Neural cell (in vitro differentiated cells): ENCODE measurements around the gene IL36B. TPM values are rescaled to one million over a fixed set of nuclear protein-coding genes. Genes with fewer than 3 reads are reported as not detected.

Experiments
- H2AFZ ChIP-seq: fragments of 200-600, 300-800 bp; sonication (generic), shearing (Covaris generic); 2 replicates; pipeline ENCODE4 v1.6.0; 2014; ENCODE audit warnings: low read depth, mild to moderate bottlenecking, antibody characterized with exemption, low read length, moderate library complexity
- H3F3A ChIP-seq: fragments of 200-600 bp; shearing (Covaris generic); 2 replicates; pipeline ENCODE4 v1.6.1; 2016; ENCODE audit warnings: mild to moderate bottlenecking, moderate library complexity, mixed read lengths, antibody characterized with exemption, low read length; ENCODE audit not compliant: insufficient read depth, poor library complexity, severe bottlenecking
- H3K27ac ChIP-seq: fragments of 200-600, 300-800 bp; sonication (generic), shearing (Covaris generic); 2 replicates; pipeline ENCODE4 v1.5.1; 2014; ENCODE audit warnings: mild to moderate bottlenecking, low read length, moderate library complexity
- H3K27me3 ChIP-seq: fragments of 300-800, 200-600 bp; sonication (generic), shearing (Covaris generic); 2 replicates; pipeline ENCODE4 v1.6.0; 2014; ENCODE audit warnings: mild to moderate bottlenecking, low read depth, low read length, moderate library complexity; ENCODE audit not compliant: insufficient read depth
- H3K36me3 ChIP-seq: fragments of 300-800, 200-600 bp; sonication (generic), shearing (Covaris generic); 2 replicates; pipeline ENCODE4 v1.5.1; 2014; ENCODE audit warnings: mild to moderate bottlenecking, antibody characterized with exemption, low read length, moderate library complexity; ENCODE audit not compliant: insufficient read depth
- H3K4me2 ChIP-seq: fragments of 300-800, 200-600 bp; sonication (generic), shearing (Covaris generic); 2 replicates; pipeline ENCODE4 v1.6.0; 2014; ENCODE audit warnings: mild to moderate bottlenecking, low read length
- H3K4me3 ChIP-seq: fragments of 300-800, 200-600 bp; sonication (generic), shearing (Covaris generic); 2 replicates; pipeline ENCODE4 v1.5.1; 2014; ENCODE audit warnings: mild to moderate bottlenecking, low read length, moderate library complexity
- H3K79me2 ChIP-seq: fragments of 200-600 bp; shearing (Covaris generic); replicated peaks from 2 replicates; pipeline ENCODE4 v1.6.0; 2014; ENCODE audit warnings: mild to moderate bottlenecking, low read length, moderate library complexity; ENCODE audit not compliant: insufficient read depth
- H3K9ac ChIP-seq: fragments of 300-800, 200-600 bp; sonication (generic), shearing (Covaris generic); 2 replicates; pipeline ENCODE4 v1.6.1; 2016; ENCODE audit warnings: mild to moderate bottlenecking, low read length, mixed read lengths
- H3K9me2 ChIP-seq: fragments of 200-600 bp; shearing (Covaris generic); 2 replicates; pipeline ENCODE4 v1.6.1; 2016; ENCODE audit warnings: mild to moderate bottlenecking, low read length, mixed read lengths; ENCODE audit not compliant: insufficient read depth
- H3K9me3 ChIP-seq: fragments of 200-600, 300-800 bp; sonication (generic), shearing (Covaris generic); 2 replicates; pipeline ENCODE4 v1.6.1; 2016; ENCODE audit warnings: mild to moderate bottlenecking, mixed run types, low read length, moderate library complexity, mixed read lengths
- H4K20me1 ChIP-seq: fragments of 200-600 bp; shearing (Covaris generic); 2 replicates; pipeline ENCODE4 v1.6.1; 2016; ENCODE audit warnings: mild to moderate bottlenecking, mixed run types; ENCODE audit not compliant: insufficient read depth
- EP300 ChIP-seq: fragments of 450-650 bp; conservative IDR thresholded peaks from 2 replicates; pipeline ENCODE4 v1.6.1; 2014; ENCODE audit warnings: antibody characterized with exemption, mild to moderate bottlenecking, moderate library complexity; ENCODE audit not compliant: poor library complexity, severe bottlenecking
- EZH2 ChIP-seq: fragments of 200-600, 300-800 bp; shearing (Covaris generic), sonication (generic); IDR thresholded peaks from 2 replicates; pipeline ENCODE4 v1.6.1; 2014; ENCODE audit warnings: antibody characterized with exemption, low read length, borderline replicate concordance, mild to moderate bottlenecking; ENCODE audit not compliant: insufficient read depth, poor library complexity, severe bottlenecking
- MXI1 ChIP-seq: fragments of 450-650 bp; conservative IDR thresholded peaks from 2 replicates; pipeline ENCODE4 v1.6.1; 2014; ENCODE audit warnings: antibody characterized with exemption, mild to moderate bottlenecking; ENCODE audit not compliant: poor library complexity, severe bottlenecking
- POLR2AphosphoS5 ChIP-seq: IDR thresholded peaks from 2 replicates; pipeline ENCODE4 v1.6.1; 2012
- RAD21 ChIP-seq: fragments of 450-650 bp; conservative IDR thresholded peaks from 2 replicates; pipeline ENCODE4 v1.6.1; 2014; ENCODE audit warnings: antibody characterized with exemption, mild to moderate bottlenecking, moderate library complexity
- REST ChIP-seq: IDR thresholded peaks from 2 replicates; pipeline ENCODE4 v1.6.1; 2012; ENCODE audit warnings: borderline replicate concordance
- SMC3 ChIP-seq: fragments of 450-650 bp; conservative IDR thresholded peaks from 2 replicates; pipeline ENCODE4 v1.6.1; 2014; ENCODE audit warnings: antibody characterized with exemption, mild to moderate bottlenecking, moderate library complexity; ENCODE audit not compliant: poor library complexity
- TAF1 ChIP-seq: IDR thresholded peaks from 2 replicates; pipeline ENCODE4 v1.6.1; 2012; ENCODE audit warnings: low read depth
- polyA plus RNA-seq: library from polyadenylated mRNA; depleted of rRNA; stranded (reverse); fragments of >200 nt; gene quantifications from 2 replicates; pipeline ENCODE4 v1.2.3, GENCODE V29; 2014
- TF ChIP-seq, protein P1 (sequence below): fragments of 450-650 bp; IDR thresholded peaks from 2 replicates; pipeline ENCODE4 v1.5.1; 2014; ENCODE audit warnings: antibody characterized with exemption, mild to moderate bottlenecking, moderate library complexity; ENCODE audit not compliant: poor library complexity, severe bottlenecking

IL36B gene
- polyA plus RNA-seq, 1 donor from 2014 or later, result not detected

DNA sequence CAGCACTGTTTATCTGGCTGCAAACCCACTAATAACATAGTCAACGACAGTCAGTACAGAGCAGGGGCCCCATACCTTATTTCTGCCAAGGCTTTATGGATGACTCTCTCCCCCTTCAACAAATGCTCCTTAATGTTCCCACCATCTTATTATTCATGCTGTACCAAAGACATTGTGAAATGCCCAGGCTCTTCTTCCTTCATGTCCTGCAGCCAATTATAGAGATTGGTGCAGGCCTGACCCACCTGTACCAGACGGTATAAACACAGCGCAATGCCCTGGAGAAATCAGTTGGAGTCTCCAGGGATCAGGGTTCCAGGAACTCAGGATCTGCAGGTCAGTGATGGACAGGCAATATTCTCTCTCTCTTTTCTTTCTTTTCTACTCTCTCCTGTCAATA lies 15.0 kb upstream of the IL36B start, which contains the start of gene IL1F10:
Gene IL1F10 (plus strand): TSS at position 290 of the 400 bp plus-strand sequence. CDS start 4,769 bp downstream, outside the sequence.
- no peak within 1 kb of the TSS for H3K4me3 ChIP-seq
- no peak within 1 kb of the TSS for H3K27ac ChIP-seq
- H3K79me2 ChIP-seq, result no peaks in the 10 kb centered on the region
- H4K20me1 ChIP-seq, result no peaks in the 10 kb centered on the region
- H3K9ac ChIP-seq, result no peak within 1 kb of the TSS
- no peak within 1 kb of the TSS for H2AFZ ChIP-seq
- no peaks in the 10 kb centered on the region for H3K9me3 ChIP-seq
- no peaks in the 10 kb centered on the region for H3K9me2 ChIP-seq
- no peaks in the 10 kb centered on the region for H3F3A ChIP-seq
- no peaks in the 10 kb centered on the region for H3K36me3 ChIP-seq
- no peak within 1 kb of the TSS for H3K4me2 ChIP-seq
- H3K27me3 ChIP-seq, result no peaks in the 10 kb centered on the region
- TF ChIP-seq MXI1, result no peak
- no peak for TF ChIP-seq EP300
- no peak for TF ChIP-seq REST
- TF ChIP-seq RAD21, result no peak
- TF ChIP-seq POLR2AphosphoS5, result no peak
- TF ChIP-seq TAF1, result no peak
- TF ChIP-seq, protein P1, sequence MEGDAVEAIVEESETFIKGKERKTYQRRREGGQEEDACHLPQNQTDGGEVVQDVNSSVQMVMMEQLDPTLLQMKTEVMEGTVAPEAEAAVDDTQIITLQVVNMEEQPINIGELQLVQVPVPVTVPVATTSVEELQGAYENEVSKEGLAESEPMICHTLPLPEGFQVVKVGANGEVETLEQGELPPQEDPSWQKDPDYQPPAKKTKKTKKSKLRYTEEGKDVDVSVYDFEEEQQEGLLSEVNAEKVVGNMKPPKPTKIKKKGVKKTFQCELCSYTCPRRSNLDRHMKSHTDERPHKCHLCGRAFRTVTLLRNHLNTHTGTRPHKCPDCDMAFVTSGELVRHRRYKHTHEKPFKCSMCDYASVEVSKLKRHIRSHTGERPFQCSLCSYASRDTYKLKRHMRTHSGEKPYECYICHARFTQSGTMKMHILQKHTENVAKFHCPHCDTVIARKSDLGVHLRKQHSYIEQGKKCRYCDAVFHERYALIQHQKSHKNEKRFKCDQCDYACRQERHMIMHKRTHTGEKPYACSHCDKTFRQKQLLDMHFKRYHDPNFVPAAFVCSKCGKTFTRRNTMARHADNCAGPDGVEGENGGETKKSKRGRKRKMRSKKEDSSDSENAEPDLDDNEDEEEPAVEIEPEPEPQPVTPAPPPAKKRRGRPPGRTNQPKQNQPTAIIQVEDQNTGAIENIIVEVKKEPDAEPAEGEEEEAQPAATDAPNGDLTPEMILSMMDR, result no peak

DNA sequence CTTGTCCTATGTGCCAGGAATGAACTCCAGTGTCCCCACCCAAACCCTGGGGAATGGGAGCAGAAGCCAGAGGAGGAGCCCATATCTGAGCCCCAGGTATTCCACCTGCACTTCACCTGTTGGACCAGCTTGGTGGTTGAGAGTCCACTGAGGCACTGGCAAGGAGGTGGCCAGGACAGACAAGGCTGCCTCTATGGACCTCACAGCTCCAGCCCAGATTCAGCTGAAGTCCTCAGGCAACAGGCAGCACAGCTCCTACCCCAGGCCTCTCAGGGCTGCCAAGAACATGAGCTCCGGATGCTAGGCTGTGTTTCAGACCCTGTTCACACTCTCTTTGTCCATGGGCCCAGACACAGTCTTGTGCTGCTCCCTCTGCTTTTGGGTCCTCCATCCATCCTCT lies 12.2 kb upstream of the IL36B start:
- Histone ChIP-seq H3K9me2 (no peaks in the 10 kb centered on the region), H2AFZ (no peak overlapping the region), H3K9me3 (no peaks in the 10 kb centered on the region), H3K79me2 (no peaks in the 10 kb centered on the region), H3K4me2 (no peak overlapping the region), H3K9ac (no peak overlapping the region), H3F3A (no peaks in the 10 kb centered on the region), H3K36me3 (no peaks in the 10 kb centered on the region), H3K27ac (no peak overlapping the region), H3K27me3 (no peaks in the 10 kb centered on the region), H3K4me3 (no peak overlapping the region), H4K20me1 (no peaks in the 10 kb centered on the region)
- TF ChIP-seq SMC3, result no peak
- TF ChIP-seq MXI1, result no peak
- no peak for TF ChIP-seq RAD21
- TF ChIP-seq POLR2AphosphoS5, result no peak
- TF ChIP-seq, protein P1, result no peak
- no peak for TF ChIP-seq TAF1
- TF ChIP-seq REST, result no peak
- no peak for TF ChIP-seq EP300
- TF ChIP-seq EZH2, result no peak
